Sigmoid colon (tissue), 7 donors: Measurements from ENCODE around the gene CKAP5. TPM values are rescaled to one million over a fixed set of nuclear protein-coding genes. Genes with fewer than 3 reads are reported as not detected.

Experiments used
- DNase-seq: peaks from one replicate; pipeline ENCODE4 v3.0.0-alpha.2; 2019
- H3K27ac ChIP-seq, 4 donors: fragments of 200-600 bp; sonication (generic); one replicate each; pipeline ENCODE4 v1.5.1; 2016 to 2019; ENCODE audit warnings: mild to moderate bottlenecking in 1 of 4
- H3K27me3 ChIP-seq, 3 donors: fragments of 200-600 bp; sonication (generic); one replicate each; pipeline ENCODE4 v1.5.1; 2019; ENCODE audit warnings: mild to moderate bottlenecking in 1 of 3
- H3K36me3 ChIP-seq, 4 donors: fragments of 200-600 bp; sonication (generic); one replicate each; pipeline ENCODE4 v1.5.1; 2016 to 2019
- H3K4me1 ChIP-seq, 4 donors: fragments of 200-600 bp; sonication (generic); one replicate each; pipeline ENCODE4 v1.5.1; 2017 to 2019
- H3K4me3 ChIP-seq, 4 donors: fragments of 200-600 bp; sonication (generic); one replicate each; pipeline ENCODE4 v1.5.1; 2017 to 2019; ENCODE audit warnings: mild to moderate bottlenecking in 2 of 4, moderate library complexity in 1 of 4
- H3K9me3 ChIP-seq, 4 donors: fragments of 200-600 bp in 3 of 4; sonication (generic) in 3 of 4; one replicate each; pipeline versions ENCODE4 v1.5.1 to v1.6.1; 2013 to 2019
- CTCF ChIP-seq, 4 experiments: fragments of 450-650 bp in 3 of 4; fragments of 200-600 bp in 1 of 4; IDR thresholded peaks; one replicate each; pipeline ENCODE4 v1.5.1; 2016 to 2019; ENCODE audit warnings: antibody characterized with exemption in 4 of 4, mild to moderate bottlenecking in 3 of 4, moderate library complexity in 2 of 4
- EP300 ChIP-seq, 4 donors: sonication (generic); formaldehyde crosslinking; IDR thresholded peaks; one replicate each; pipeline ENCODE4 v1.6.1; 2017; ENCODE audit warnings: antibody characterized with exemption in 4 of 4
- POLR2A ChIP-seq, 2 donors: fragments of 450-650 bp; IDR thresholded peaks; one replicate each; pipeline ENCODE4 v1.6.1; 2016; ENCODE audit warnings: antibody characterized with exemption in 2 of 2, mild to moderate bottlenecking in 2 of 2, moderate library complexity in 2 of 2
- POLR2AphosphoS5 ChIP-seq, 4 donors: sonication (generic); formaldehyde crosslinking; IDR thresholded peaks; one replicate each; pipeline ENCODE4 v1.6.1; 2017; ENCODE audit warnings: antibody characterized with exemption in 4 of 4
- WGBS, 2 donors: extraction: QIAGEN DNeasy Blood & Tissue Kit; methylation state at CpG; one replicate each; pipeline ENCODE4 v1.1.7; 2013; 5-methylcytosine and 5-hydroxymethylcytosine counted together
- intact Hi-C: fragments of 100-400 bp; cut with DNase I; formaldehyde crosslinking; loops from one replicate; pipeline ENCODE4 v1.15.1; 2023
- polyA plus RNA-seq, 3 donors: library from polyadenylated mRNA; stranded (reverse); fragments of 200-250 nt; gene quantifications; one replicate each; pipeline ENCODE4 v1.2.3, GENCODE V29; 2013
- total RNA-seq, 4 donors: library from RNA; depleted of rRNA; stranded (reverse); fragments of >200 nt; gene quantifications; one replicate each; pipeline ENCODE4 v1.1.0, GENCODE V29; 2016
- donor health status: healthy with polysubstance abuse.
- donor health status: Bipolar disorder and iron deficiency.
- donor health status: healthy.

The CKAP5 gene
- total and polyA plus RNA-seq, 7 donors, result 6.6 to 38.8 (median 27.3) TPM

DNA sequence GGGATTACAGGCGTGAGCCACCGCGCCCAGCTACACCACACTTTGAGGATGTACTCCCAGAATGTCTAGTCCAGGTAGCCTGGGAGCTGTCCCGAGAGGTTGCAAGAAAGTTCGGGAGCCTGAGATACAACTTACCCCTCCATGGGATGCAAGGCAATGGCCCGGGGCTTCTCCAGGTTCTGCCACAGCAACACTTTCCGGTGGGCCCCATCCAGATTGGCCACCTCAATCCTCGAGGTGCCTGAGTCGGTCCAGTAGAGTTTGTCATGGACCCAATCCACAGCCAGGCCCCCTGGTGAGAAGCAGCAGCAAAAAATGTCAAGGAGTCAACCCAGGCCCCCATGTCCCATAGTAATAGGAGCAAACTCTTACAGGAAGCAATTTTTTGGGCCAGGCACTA is 46.8 kb upstream of the CKAP5 start:
- intact Hi-C loops, result no loop called here

GRCh38 chr11:46892109-46892508 is 46.0 kb upstream of the CKAP5 start:
- Histone ChIP-seq H3K9me3 (no peaks in the 10 kb centered on the region), H3K4me1 (peaks cover 0 to 11% (median 8%) of the 10 kb centered on the region in 4 donors), H3K27ac (no peak overlapping the region), H3K27me3 (no peaks in the 10 kb centered on the region), H3K4me3 (no peak overlapping the region), H3K36me3 (peaks cover 0 to 7% (median 3%) of the 10 kb centered on the region in 4 donors)
- no peak for DNase-seq
- intact Hi-C loops, result no loop called here
- TF ChIP-seq EP300 (IDR thresholded peaks at IDR 0.05), result no peak
- 85 to 97% methylated on average over 2 of the region's 2 CpGs for WGBS, 2 donors

More for the DNA sequence above, 46.8 kb upstream of the CKAP5 start:
- Histone ChIP-seq H3K4me1 (peaks cover 0 to 11% (median 8%) of the 10 kb centered on the region in 4 donors), H3K36me3 (peaks cover 0 to 7% (median 3%) of the 10 kb centered on the region in 4 donors), H3K27ac (no peak overlapping the region), H3K27me3 (no peaks in the 10 kb centered on the region), H3K4me3 (no peak overlapping the region), H3K9me3 (no peaks in the 10 kb centered on the region)
- WGBS, 2 donors, result 90 to 92% methylated on average over 9 of the region's 9 CpGs
- TF ChIP-seq POLR2A (IDR thresholded peaks at IDR 0.05), result no peak
- no peak for DNase-seq

- no peak for TF ChIP-seq EP300 (IDR thresholded peaks at IDR 0.05)
- Histone ChIP-seq H3K36me3 (peaks cover 0 to 18% (median 3%) of the 10 kb centered on the region in 4 donors), H3K9me3 (no peaks in the 10 kb centered on the region), H3K4me3 (no peak overlapping the region), H3K4me1 (peaks cover 0 to 6% (median 2%) of the 10 kb centered on the region in 4 donors), H3K27me3 (no peaks in the 10 kb centered on the region), H3K27ac (no peak overlapping the region)
- DNase-seq, result no peak
- WGBS, 2 donors, result 98% methylated on average over 2 of the region's 2 CpGs
- intact Hi-C loops, result no loop called here
Measured at GRCh38 chr11:46890665-46891064, 44.6 kb upstream of the CKAP5 start.

DNA sequence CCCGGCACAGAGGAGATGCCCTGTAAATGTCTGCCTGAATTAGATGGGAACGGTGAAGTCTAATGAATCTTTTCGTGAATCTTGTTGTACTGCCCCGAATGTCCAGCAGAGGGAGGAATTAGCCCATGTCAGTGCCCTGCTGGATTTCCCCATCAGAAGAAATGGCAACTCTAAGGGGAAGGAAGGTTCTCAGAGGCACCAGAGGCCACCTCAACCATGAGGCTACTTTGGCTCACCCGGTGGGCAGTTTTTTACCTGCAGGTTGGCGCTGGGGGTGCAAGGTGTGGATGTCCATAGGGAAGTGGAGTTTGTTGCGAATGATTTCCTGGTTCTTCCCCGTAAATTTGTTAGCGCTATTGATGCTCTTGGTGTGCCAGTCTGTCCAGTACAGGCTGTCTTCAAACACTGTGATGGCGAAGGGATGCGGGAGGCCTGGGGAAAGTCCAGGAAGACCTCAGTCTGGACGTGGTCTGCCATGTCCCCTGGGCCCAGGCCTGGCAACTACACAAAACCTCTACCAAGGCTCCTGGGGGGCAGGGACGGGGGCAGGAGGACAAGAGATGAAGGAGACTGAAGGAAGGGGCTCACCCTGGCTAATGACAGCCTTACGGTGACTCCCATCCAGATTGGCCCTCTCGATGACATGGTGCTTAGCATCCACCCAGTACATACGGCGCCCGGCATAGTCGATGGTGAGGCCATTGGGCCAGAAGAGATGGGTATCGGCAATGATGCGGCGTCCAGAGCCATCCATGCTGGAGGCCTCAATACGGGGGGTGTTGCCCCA is 43.8 kb upstream of the CKAP5 start:
- Histone ChIP-seq H3K4me1 (no peaks in the 10 kb centered on the region), H3K27me3 (no peaks in the 10 kb centered on the region), H3K36me3 (peaks cover 0 to 20% (median 3%) of the 10 kb centered on the region in 4 donors), H3K4me3 (no peak overlapping the region), H3K9me3 (no peaks in the 10 kb centered on the region), H3K27ac (no peak overlapping the region)
- intact Hi-C loops, result loop anchor here (1.0 to 10.0 kb wide), 2 partner anchors 263 to 465 kb away; partner anchors contain the start of gene MYBPC3
- WGBS, 2 donors, result 66 to 69% methylated on average over 23 of the region's 23 CpGs
- TF ChIP-seq CTCF (IDR thresholded peaks at IDR 0.05) (peak; percentile 85 to 94 (median 90)), POLR2AphosphoS5 (IDR thresholded peaks at IDR 0.05) (no peak), POLR2A (IDR thresholded peaks at IDR 0.05) (no peak), EP300 (IDR thresholded peaks at IDR 0.05) (no peak)
- peak; percentile 81 for DNase-seq

DNA sequence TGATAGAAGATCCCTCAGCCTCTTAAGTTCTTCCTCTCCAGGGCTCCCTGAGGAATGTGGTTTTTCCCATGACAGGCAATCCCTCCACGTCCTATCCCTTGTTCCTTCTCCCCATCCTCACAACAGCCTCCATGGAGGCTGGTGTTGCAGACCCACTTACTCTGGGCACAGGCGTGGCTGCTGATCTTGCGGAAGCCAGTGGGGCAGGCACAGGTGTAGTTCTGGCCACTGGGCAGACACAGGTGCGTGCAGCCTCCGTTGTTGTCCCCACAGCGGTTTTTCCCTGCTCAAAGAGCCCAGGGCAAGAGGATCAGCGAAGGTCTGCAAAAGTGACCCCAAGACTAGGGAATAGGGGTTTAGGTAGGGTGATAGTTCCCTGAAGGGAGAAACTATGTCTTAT is 43.2 kb upstream of the CKAP5 start:
- Histone ChIP-seq H3K4me3 (no peak overlapping the region), H3K27me3 (no peaks in the 10 kb centered on the region), H3K36me3 (peaks cover 0 to 20% (median under 1%) of the 10 kb centered on the region in 4 donors), H3K4me1 (no peaks in the 10 kb centered on the region), H3K27ac (no peak overlapping the region), H3K9me3 (no peaks in the 10 kb centered on the region)
- WGBS, 2 donors, result 87% methylated on average over 7 of the region's 7 CpGs
- TF ChIP-seq POLR2AphosphoS5 (IDR thresholded peaks at IDR 0.05), result no peak
- intact Hi-C loops, result loop anchor here (1.0 to 10.0 kb wide), 2 partner anchors 264 to 466 kb away; partner anchors contain the start of gene MYBPC3
- no peak for DNase-seq

DNA sequence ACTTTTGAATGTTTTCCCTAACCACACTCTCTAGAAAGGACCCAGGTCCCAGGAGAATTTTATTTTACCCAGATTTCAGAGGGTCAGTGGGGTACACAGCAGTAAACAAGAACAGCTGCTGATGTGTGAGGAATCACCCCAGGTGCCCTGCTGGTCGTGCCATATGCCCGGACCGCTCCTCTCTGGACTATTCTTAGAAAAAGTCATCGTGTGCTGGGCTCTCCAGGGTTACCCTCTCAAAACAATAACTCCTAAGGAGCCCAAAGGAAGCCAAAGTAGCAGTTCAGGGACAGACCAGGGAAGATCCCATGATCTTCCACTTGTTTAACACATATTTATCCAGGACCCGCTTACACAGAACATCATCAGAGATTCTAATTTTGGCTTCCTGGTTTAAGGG is 42.6 kb upstream of the CKAP5 start:
- no peak for TF ChIP-seq POLR2A (IDR thresholded peaks at IDR 0.05)
- Histone ChIP-seq H3K27me3 (no peaks in the 10 kb centered on the region), H3K9me3 (no peaks in the 10 kb centered on the region), H3K4me1 (no peaks in the 10 kb centered on the region), H3K27ac (no peak overlapping the region), H3K36me3 (peaks cover 0 to 23% (median 0%) of the 10 kb centered on the region in 4 donors), H3K4me3 (no peak overlapping the region)
- intact Hi-C loops, result loop anchor here (1.0 to 10.0 kb wide), 2 partner anchors 265 to 466 kb away; partner anchors contain the start of gene MYBPC3
- no peak for DNase-seq
- 88 to 94% methylated on average over 5 of the region's 5 CpGs for WGBS, 2 donors

GRCh38 chr11:46886211-46886610 is 40.1 kb upstream of the CKAP5 start:
- Histone ChIP-seq H3K4me1 (no peaks in the 10 kb centered on the region), H3K27me3 (no peaks in the 10 kb centered on the region), H3K36me3 (peaks cover 0 to 31% (median 2%) of the 10 kb centered on the region in 4 donors), H3K27ac (no peak overlapping the region), H3K9me3 (no peaks in the 10 kb centered on the region), H3K4me3 (no peak overlapping the region)
- WGBS, 2 donors, result 87 to 93% methylated on average over 11 of the region's 11 CpGs
- no peak for TF ChIP-seq CTCF (IDR thresholded peaks at IDR 0.05)
- TF ChIP-seq EP300 (IDR thresholded peaks at IDR 0.05), result no peak
- no peak for TF ChIP-seq POLR2A (IDR thresholded peaks at IDR 0.05)
- TF ChIP-seq POLR2AphosphoS5 (IDR thresholded peaks at IDR 0.05), result no peak
- DNase-seq, result no peak
- intact Hi-C loops, result loop anchor here (10.0 kb wide), 1 partner anchor 469 kb away; the partner anchor contains the start of gene MYBPC3
